A549 (cell line): ENCODE measurements around the gene FOXP1.

Experiments
- JUN ChIP-seq, 2 experiments: fragments of >200 bp; sonication (Bioruptor Twin); formaldehyde crosslinking; IDR thresholded peaks; 2 replicates in 1 of 2; 3 replicates in 1 of 2; pipeline ENCODE4 v1.6.1; 2016 to 2017
- POLR2A ChIP-seq: IDR thresholded peaks from 2 replicates; pipeline ENCODE4 v1.6.1; 2012; ENCODE audit warnings: mild to moderate bottlenecking, low read length
- ZSCAN20 ChIP-seq: fragments of 250-450 bp; sonication (Bioruptor Pico); IDR thresholded peaks from 2 replicates; pipeline ENCODE4 v1.8.0; 2022; ENCODE audit warnings: mild to moderate bottlenecking, moderate library complexity
- TF ChIP-seq, protein P1 (sequence below): fragments of >200 bp; sonication (Bioruptor Twin); formaldehyde crosslinking; IDR thresholded peaks from 3 replicates; pipeline ENCODE4 v1.5.1; 2016
- TF ChIP-seq, protein P2 (sequence below): fragments of 450-650 bp; IDR thresholded peaks from 2 replicates; pipeline ENCODE4 v1.6.1; 2014; ENCODE audit warnings: antibody characterized with exemption

DNA sequence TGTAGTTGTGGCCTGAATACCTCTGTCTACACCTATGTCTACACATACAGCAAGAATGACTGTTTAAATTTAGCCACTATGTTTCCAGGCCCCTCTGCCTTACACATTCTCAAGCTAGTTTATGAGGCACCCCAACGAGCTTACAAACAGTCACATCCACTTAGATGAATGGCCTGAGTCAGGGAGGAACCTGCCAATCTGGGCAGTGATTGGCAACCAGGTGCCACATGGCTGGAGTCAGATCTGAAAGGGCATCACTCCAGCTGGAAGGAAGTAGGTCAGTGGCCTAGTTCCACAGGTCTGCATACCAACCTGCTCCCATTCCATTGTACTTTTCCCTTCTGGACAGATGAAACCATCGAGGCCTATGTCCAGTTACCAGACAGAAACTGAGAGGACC lies 136.3 kb downstream of the FOXP1 start:
- no peak for TF ChIP-seq POLR2A
- TF ChIP-seq, protein P1, sequence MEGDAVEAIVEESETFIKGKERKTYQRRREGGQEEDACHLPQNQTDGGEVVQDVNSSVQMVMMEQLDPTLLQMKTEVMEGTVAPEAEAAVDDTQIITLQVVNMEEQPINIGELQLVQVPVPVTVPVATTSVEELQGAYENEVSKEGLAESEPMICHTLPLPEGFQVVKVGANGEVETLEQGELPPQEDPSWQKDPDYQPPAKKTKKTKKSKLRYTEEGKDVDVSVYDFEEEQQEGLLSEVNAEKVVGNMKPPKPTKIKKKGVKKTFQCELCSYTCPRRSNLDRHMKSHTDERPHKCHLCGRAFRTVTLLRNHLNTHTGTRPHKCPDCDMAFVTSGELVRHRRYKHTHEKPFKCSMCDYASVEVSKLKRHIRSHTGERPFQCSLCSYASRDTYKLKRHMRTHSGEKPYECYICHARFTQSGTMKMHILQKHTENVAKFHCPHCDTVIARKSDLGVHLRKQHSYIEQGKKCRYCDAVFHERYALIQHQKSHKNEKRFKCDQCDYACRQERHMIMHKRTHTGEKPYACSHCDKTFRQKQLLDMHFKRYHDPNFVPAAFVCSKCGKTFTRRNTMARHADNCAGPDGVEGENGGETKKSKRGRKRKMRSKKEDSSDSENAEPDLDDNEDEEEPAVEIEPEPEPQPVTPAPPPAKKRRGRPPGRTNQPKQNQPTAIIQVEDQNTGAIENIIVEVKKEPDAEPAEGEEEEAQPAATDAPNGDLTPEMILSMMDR: no peak
- TF ChIP-seq, protein P2, sequence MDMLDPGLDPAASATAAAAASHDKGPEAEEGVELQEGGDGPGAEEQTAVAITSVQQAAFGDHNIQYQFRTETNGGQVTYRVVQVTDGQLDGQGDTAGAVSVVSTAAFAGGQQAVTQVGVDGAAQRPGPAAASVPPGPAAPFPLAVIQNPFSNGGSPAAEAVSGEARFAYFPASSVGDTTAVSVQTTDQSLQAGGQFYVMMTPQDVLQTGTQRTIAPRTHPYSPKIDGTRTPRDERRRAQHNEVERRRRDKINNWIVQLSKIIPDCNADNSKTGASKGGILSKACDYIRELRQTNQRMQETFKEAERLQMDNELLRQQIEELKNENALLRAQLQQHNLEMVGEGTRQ: no peak
- TF ChIP-seq JUN (IDR thresholded peaks at IDR 0.05): no peak
- TF ChIP-seq ZSCAN20 (CRISPR knock-in tag): no peak
